WTC11 (cell line): ENCODE data around the gene RPS8. TPM values are rescaled to one million over a fixed set of nuclear protein-coding genes. Genes with fewer than 3 reads are reported as not detected.

Experiments
- ATAC-seq: fragments of 200-7000 bp; cut with Tn5 transposase; 2 replicates; pipeline ENCODE4 v1.10.0; 2021; ENCODE audit warnings: mild to moderate bottlenecking, moderate library complexity
- CTCF ChIA-PET: fragments of 300-600 bp; sonication (Branson Sonifier 250); formaldehyde crosslinking; loops from one replicate; lab custom pipeline; 2021; ENCODE audit warnings: antibody characterized with exemption; lab: Charles Lee
- POLR2A ChIA-PET: fragments of 350-600 bp; sonication (Branson Sonifier 250); formaldehyde crosslinking; loops from one replicate; lab custom pipeline; 2021; ENCODE audit warnings: antibody characterized with exemption; lab: Charles Lee
- DNase-seq: peaks from one replicate; pipeline ENCODE4 v3.0.0; 2021; ENCODE audit warnings: low spot score
- H3K27ac Mint-ChIP-seq: 2 replicates; pipeline ENCODE4 v1.8.0; 2021; ENCODE audit warnings: mixed read lengths
- H3K27me3 Mint-ChIP-seq: 2 replicates; pipeline ENCODE4 v1.8.0; 2021; ENCODE audit warnings: low read depth, mild to moderate bottlenecking, moderate library complexity, mixed read lengths
- H3K36me3 Mint-ChIP-seq: 2 replicates; pipeline ENCODE4 v1.8.0; 2021; ENCODE audit warnings: mixed read lengths
- H3K4me1 Mint-ChIP-seq: 2 replicates; pipeline ENCODE4 v1.8.0; 2022; ENCODE audit warnings: mixed read lengths
- H3K4me3 Mint-ChIP-seq: 2 replicates; pipeline ENCODE4 v1.8.0; 2021; ENCODE audit warnings: mild to moderate bottlenecking, moderate library complexity, mixed read lengths
- H3K9me3 Mint-ChIP-seq: 2 replicates; pipeline ENCODE4 v1.8.0; 2021; ENCODE audit warnings: mixed read lengths
- AR ChIP-seq: fragments of 250-450 bp; sonication (Bioruptor Pico); IDR thresholded peaks from 2 replicates; pipeline ENCODE4 v1.9.0; 2021; ENCODE audit warnings: mild to moderate bottlenecking
- ARID4B ChIP-seq: sonication (generic); formaldehyde crosslinking; IDR thresholded peaks from 2 replicates; pipeline ENCODE4 v1.8.0; 2023; ENCODE audit warnings: missing genetic modification reagents, mild to moderate bottlenecking, borderline replicate concordance
- ATF1 ChIP-seq: sonication (generic); formaldehyde crosslinking; IDR thresholded peaks from 2 replicates; pipeline ENCODE4 v1.8.1; 2023; ENCODE audit warnings: mild to moderate bottlenecking, moderate library complexity, missing genetic modification reagents
- CREM ChIP-seq: sonication (generic); formaldehyde crosslinking; IDR thresholded peaks from 2 replicates; pipeline ENCODE4 v1.8.1; 2022; ENCODE audit warnings: mild to moderate bottlenecking, missing genetic modification reagents, moderate library complexity
- E2F4 ChIP-seq: sonication (generic); formaldehyde crosslinking; IDR thresholded peaks from 2 replicates; pipeline ENCODE4 v1.8.1; 2022; ENCODE audit warnings: low read depth, mild to moderate bottlenecking, moderate library complexity, missing genetic modification reagents, borderline replicate concordance
- ELF4 ChIP-seq: sonication (generic); formaldehyde crosslinking; IDR thresholded peaks from 2 replicates; pipeline ENCODE4 v1.8.1; 2022; ENCODE audit warnings: low read depth, mild to moderate bottlenecking, moderate library complexity, missing genetic modification reagents
- ERG ChIP-seq: fragments of 250-450 bp; sonication (Bioruptor Pico); IDR thresholded peaks from 2 replicates; pipeline ENCODE4 v1.8.0; 2021; ENCODE audit warnings: mild to moderate bottlenecking
- FOXP4 ChIP-seq: sonication (generic); formaldehyde crosslinking; IDR thresholded peaks from 2 replicates; pipeline ENCODE4 v1.8.0; 2022; ENCODE audit warnings: mild to moderate bottlenecking, missing genetic modification reagents
- MAX ChIP-seq: sonication (generic); formaldehyde crosslinking; IDR thresholded peaks from 2 replicates; pipeline ENCODE4 v1.8.0; 2022; ENCODE audit warnings: mild to moderate bottlenecking, missing genetic modification reagents
- NR3C1 ChIP-seq: sonication (generic); formaldehyde crosslinking; conservative IDR thresholded peaks from 2 replicates; pipeline ENCODE4 v1.8.1; 2023; ENCODE audit warnings: low read depth, mild to moderate bottlenecking, missing genetic modification reagents
- RORB ChIP-seq: fragments of 250-450 bp; sonication (Bioruptor Pico); IDR thresholded peaks from 2 replicates; pipeline ENCODE4 v1.9.0; 2021; ENCODE audit warnings: mild to moderate bottlenecking
- STAT6 ChIP-seq: sonication (generic); formaldehyde crosslinking; conservative IDR thresholded peaks from 2 replicates; pipeline ENCODE4 v1.8.1; 2023; ENCODE audit warnings: mild to moderate bottlenecking, low read depth, missing genetic modification reagents, moderate library complexity
- ZBTB21 ChIP-seq: sonication (generic); formaldehyde crosslinking; IDR thresholded peaks from 2 replicates; pipeline ENCODE4 v1.8.1; 2023; ENCODE audit warnings: mild to moderate bottlenecking, missing genetic modification reagents, borderline replicate concordance
- ZNF138 ChIP-seq: sonication (generic); formaldehyde crosslinking; conservative IDR thresholded peaks from 2 replicates; pipeline ENCODE4 v1.8.1; 2022; ENCODE audit warnings: mild to moderate bottlenecking, moderate library complexity, missing genetic modification reagents
- ZNF219 ChIP-seq: sonication (generic); formaldehyde crosslinking; IDR thresholded peaks from 2 replicates; pipeline ENCODE4 v1.8.0; 2023; ENCODE audit warnings: missing genetic modification reagents, mild to moderate bottlenecking, borderline replicate concordance
- total RNA-seq: library from RNA; stranded (reverse); gene quantifications from 3 replicates; pipeline ENCODE4 v1.2.3, GENCODE V29; 2021

The RPS8 gene
- total RNA-seq, 1 experiment from 2014 or later, result 2,343 TPM

GRCh38 chr1:44817307-44817706, 42.0 kb downstream of the RPS8 start:
- H3K27me3 Mint-ChIP-seq, result peaks cover 3% of the 10 kb centered on the region; the same call in 1 of the 2 replicates
- no peaks in the 10 kb centered on the region for H3K36me3 Mint-ChIP-seq
- peak overlapping the region; percentile 13; the same call in 1 of the 2 replicates for H3K27ac Mint-ChIP-seq
- no peaks in the 10 kb centered on the region for H3K9me3 Mint-ChIP-seq
- no peak overlapping the region for H3K4me3 Mint-ChIP-seq
- no peak for TF ChIP-seq FOXP4 (CRISPR knock-in tag)
- TF ChIP-seq ZNF219, result no peak
- no peak for TF ChIP-seq AR (CRISPR knock-in tag)
- no peak for TF ChIP-seq NR3C1 (CRISPR knock-in tag)
- TF ChIP-seq MAX, result no peak
- TF ChIP-seq CREM (CRISPR knock-in tag), result no peak
- TF ChIP-seq ARID4B (CRISPR knock-in tag), result no peak
- TF ChIP-seq ELF4 (CRISPR knock-in tag), result no peak
- TF ChIP-seq E2F4, result no peak
- TF ChIP-seq ATF1, result no peak
- TF ChIP-seq ZNF138 (CRISPR knock-in tag), result no peak
- TF ChIP-seq STAT6 (CRISPR knock-in tag), result no peak
- TF ChIP-seq ERG, result no peak
- no peak for TF ChIP-seq ZBTB21
- TF ChIP-seq RORB, result no peak
- ATAC-seq (no peak), DNase-seq (no peak)
- POLR2A ChIA-PET, result interaction anchor here (0.6 to 3.1 kb wide), 2 partner anchors 17 to 1303 kb away, joined by 6 to 22 read pairs; partner anchors contain the start of gene PLK3
- peaks cover 25% of the 10 kb centered on the region for H3K4me1 Mint-ChIP-seq
- CTCF ChIA-PET, result interaction anchor here (1.0 to 2.7 kb wide), 5 partner anchors 8 to 88 kb away, joined by 3 to 8 read pairs (median 3); partner anchors contain the start of gene PLK3
